ENCODE data around the gene MRFAP1L1. TPM values are rescaled to one million over a fixed set of nuclear protein-coding genes. Genes with fewer than 3 reads are reported as not detected.

Gene MRFAP1L1
- polyA plus RNA-seq, 1 donor from 2014 or later, result 438 TPM

- no peak overlapping the region for H3K4me2 ChIP-seq (ENCODE audit: low read length)
- H4K20me1 ChIP-seq (ENCODE audit: insufficient read depth), result no peaks in the 10 kb centered on the region
- H3F3A ChIP-seq (ENCODE audit: insufficient read depth, low read length, poor library complexity, severe bottlenecking), result no peaks in the 10 kb centered on the region
- no peak overlapping the region for H2AFZ ChIP-seq (ENCODE audit: low read depth, low read length)
- no peaks in the 10 kb centered on the region for H3K79me2 ChIP-seq (replicated peaks; ENCODE audit: insufficient read depth, low read length)
- no peaks in the 10 kb centered on the region for H3K27me3 ChIP-seq (ENCODE audit: insufficient read depth, low read depth, low read length)
- no peaks in the 10 kb centered on the region for H3K9me3 ChIP-seq (ENCODE audit: low read length)
- H3K27ac ChIP-seq (ENCODE audit: low read length), result no peak overlapping the region
- no peaks in the 10 kb centered on the region for H3K36me3 ChIP-seq (ENCODE audit: insufficient read depth, low read length)
- no peak for TF ChIP-seq MXI1 (conservative IDR thresholded peaks at IDR 0.05; ENCODE audit: poor library complexity, severe bottlenecking)
- no peak for TF ChIP-seq REST (IDR thresholded peaks at IDR 0.05; ENCODE audit: borderline replicate concordance)
- no peak for TF ChIP-seq CTCF (IDR thresholded peaks at IDR 0.05; ENCODE audit: poor library complexity, severe bottlenecking)
- no peak for TF ChIP-seq EZH2 (IDR thresholded peaks at IDR 0.05; ENCODE audit: borderline replicate concordance, insufficient read depth, low read length, poor library complexity, severe bottlenecking)
- TF ChIP-seq EP300 (conservative IDR thresholded peaks at IDR 0.05; ENCODE audit: poor library complexity, severe bottlenecking), result no peak
- no peak for TF ChIP-seq SMC3 (conservative IDR thresholded peaks at IDR 0.05; ENCODE audit: poor library complexity)
- H3K4me3 ChIP-seq (ENCODE audit: low read length), result no peak overlapping the region
- no peaks in the 10 kb centered on the region for H3K9me2 ChIP-seq (ENCODE audit: insufficient read depth, low read length)
- H3K9ac ChIP-seq (ENCODE audit: low read length), result no peak overlapping the region
Observed at GRCh38 chr4:6731780-6732179, 22.1 kb upstream of the MRFAP1L1 start.

- H3K4me2 ChIP-seq (ENCODE audit: low read length), result no peak overlapping the region
- H3K27me3 ChIP-seq (ENCODE audit: insufficient read depth, low read depth, low read length), result no peaks in the 10 kb centered on the region
- H3K9me2 ChIP-seq (ENCODE audit: insufficient read depth, low read length), result no peaks in the 10 kb centered on the region
- no peak for TF ChIP-seq SMC3 (conservative IDR thresholded peaks at IDR 0.05; ENCODE audit: poor library complexity)
- TF ChIP-seq REST (IDR thresholded peaks at IDR 0.05; ENCODE audit: borderline replicate concordance), result no peak
- TF ChIP-seq MXI1 (conservative IDR thresholded peaks at IDR 0.05; ENCODE audit: poor library complexity, severe bottlenecking), result no peak
- no peak for TF ChIP-seq POLR2AphosphoS5 (IDR thresholded peaks at IDR 0.05)
- TF ChIP-seq TAF1 (IDR thresholded peaks at IDR 0.05; ENCODE audit: low read depth), result no peak
- no peak for TF ChIP-seq RAD21 (conservative IDR thresholded peaks at IDR 0.05)
- TF ChIP-seq EP300 (conservative IDR thresholded peaks at IDR 0.05; ENCODE audit: poor library complexity, severe bottlenecking), result no peak
- TF ChIP-seq CTCF (IDR thresholded peaks at IDR 0.05; ENCODE audit: poor library complexity, severe bottlenecking), result no peak
- no peak for TF ChIP-seq EZH2 (IDR thresholded peaks at IDR 0.05; ENCODE audit: borderline replicate concordance, insufficient read depth, low read length, poor library complexity, severe bottlenecking)
- H4K20me1 ChIP-seq (ENCODE audit: insufficient read depth), result no peaks in the 10 kb centered on the region
- no peak overlapping the region for H3K27ac ChIP-seq (ENCODE audit: low read length)
- H3K4me3 ChIP-seq (ENCODE audit: low read length), result no peak overlapping the region
- no peaks in the 10 kb centered on the region for H3K36me3 ChIP-seq (ENCODE audit: insufficient read depth, low read length)
- no peak overlapping the region for H3K9ac ChIP-seq (ENCODE audit: low read length)
- no peaks in the 10 kb centered on the region for H3K9me3 ChIP-seq (ENCODE audit: low read length)
- H2AFZ ChIP-seq (ENCODE audit: low read depth, low read length), result no peak overlapping the region
- no peaks in the 10 kb centered on the region for H3F3A ChIP-seq (ENCODE audit: insufficient read depth, low read length, poor library complexity, severe bottlenecking)
- no peaks in the 10 kb centered on the region for H3K79me2 ChIP-seq (replicated peaks; ENCODE audit: insufficient read depth, low read length)
Observed at GRCh38 chr4:6731318-6731675, 21.6 kb upstream of the MRFAP1L1 start.
